ENCODE data around the gene CMIP.
A peak's percentile ranks its signal among the peaks of the same experiment; 100 is the strongest.
"Not testable (repeated sequence)": the region's sequence is repeated elsewhere in the genome, so short reads cannot be mapped to it uniquely, and the experiment has no call there.

Gene CMIP

GRCh38 chr16:81422153-81422552 lies 22.5 kb upstream of the CMIP start:
- not testable (repeated sequence) for DNase-seq

DNA sequence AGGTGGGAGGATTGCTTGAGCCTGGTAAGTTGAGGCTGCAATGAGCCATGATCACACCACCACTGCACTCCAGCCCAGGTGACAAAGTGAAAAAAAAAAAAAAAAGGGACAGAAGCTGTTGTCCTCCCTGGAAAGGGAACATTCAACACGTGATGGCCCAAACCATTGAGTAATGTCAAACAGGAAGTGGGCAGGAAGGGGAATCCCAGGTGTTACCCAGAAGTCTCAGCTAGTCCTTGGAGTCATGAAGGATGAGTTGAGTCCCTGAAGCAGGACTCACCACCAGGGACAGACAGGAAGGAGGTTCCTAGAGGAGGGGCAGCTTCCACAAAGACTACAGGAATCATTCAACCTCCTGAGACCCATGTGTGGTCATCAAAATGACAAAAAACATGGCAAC lies 19.8 kb upstream of the CMIP start:
- DNase-seq: peak; percentile 29 to 57

DNA sequence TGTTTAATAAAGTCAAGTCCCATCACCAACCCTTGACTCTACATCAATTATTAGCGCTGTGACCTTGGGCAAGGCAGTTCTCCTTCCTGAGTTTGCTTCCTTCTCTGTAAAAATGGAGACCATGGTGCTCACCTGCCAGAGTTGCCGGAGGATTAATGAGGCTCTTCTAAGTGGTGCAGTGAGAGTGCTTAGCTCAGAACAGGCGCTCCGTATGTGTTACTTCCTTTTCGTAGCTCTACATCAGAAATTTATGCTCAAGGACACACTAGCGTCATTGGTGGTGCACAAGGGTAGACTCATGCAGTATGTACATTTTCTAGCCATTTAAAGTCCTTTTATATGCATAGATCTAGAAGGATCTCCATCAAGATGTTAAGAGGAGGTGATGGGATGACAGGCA lies 17.4 kb upstream of the CMIP start:
- no peak for DNase-seq

DNA sequence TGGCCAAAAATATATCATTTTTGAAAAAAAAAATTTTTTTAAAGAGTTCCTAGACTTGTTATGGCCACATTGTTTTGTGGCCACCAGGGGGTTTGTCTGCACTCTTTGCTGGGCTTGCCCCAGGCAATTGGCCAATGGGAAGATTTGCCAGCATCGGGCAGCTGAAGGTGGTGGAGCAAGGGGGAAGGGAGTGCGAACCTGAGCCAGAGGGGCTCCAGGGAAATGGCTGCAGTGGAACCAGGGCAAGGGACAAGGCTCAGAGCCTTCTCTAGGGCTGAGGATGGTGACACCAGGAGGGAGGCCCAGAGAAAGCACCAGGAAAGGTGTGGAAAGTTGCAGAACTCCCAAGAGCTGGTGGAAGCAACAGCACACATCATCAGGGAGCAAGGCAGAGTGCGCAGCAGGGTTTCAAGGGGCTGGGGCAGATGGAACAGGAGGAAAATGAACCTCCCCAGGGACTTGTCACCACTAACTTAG lies 15.5 kb upstream of the CMIP start:
- DNase-seq: no peak

DNA sequence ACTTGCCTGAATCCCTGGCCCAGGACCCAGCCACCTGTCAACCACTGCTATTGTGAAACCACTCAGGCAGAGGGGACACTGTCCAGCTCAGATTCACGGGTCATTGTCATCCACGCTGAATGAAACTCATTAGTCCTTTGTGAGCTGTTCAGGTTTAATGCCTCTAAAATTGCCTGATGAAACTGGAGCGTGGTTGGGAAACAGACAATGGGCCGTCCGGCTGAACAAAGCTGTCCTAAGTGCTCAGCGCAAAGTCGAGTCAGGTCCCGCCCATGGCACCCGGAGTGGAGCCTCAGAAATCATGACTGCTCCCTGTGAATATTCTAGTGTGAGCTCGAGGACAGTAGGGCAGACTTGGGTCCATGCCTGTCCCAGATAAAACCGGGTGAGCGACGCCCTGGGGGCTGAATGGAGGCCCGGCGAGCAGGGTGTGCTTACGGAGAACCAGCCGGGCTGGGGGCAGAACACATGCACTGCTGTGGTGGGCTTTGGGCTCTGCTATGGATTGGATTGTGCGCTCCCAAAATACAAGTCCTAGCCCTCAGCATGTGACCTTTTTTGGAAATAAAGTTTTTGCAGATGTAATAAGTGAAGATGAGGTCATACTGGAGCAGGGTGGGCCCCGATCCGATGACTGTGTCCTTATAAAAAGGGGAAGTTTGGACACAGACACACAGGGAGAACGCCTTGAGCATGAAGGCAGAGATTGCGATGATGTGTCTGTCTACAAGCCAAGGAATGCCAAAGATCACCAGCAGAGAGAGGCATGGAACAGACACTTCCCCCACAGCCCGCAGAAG lies 12.9 kb upstream of the CMIP start:
- no peak for DNase-seq

GRCh38 chr16:81432937-81433557 lies 11.6 kb upstream of the CMIP start:
- DNase-seq: no peak

DNA sequence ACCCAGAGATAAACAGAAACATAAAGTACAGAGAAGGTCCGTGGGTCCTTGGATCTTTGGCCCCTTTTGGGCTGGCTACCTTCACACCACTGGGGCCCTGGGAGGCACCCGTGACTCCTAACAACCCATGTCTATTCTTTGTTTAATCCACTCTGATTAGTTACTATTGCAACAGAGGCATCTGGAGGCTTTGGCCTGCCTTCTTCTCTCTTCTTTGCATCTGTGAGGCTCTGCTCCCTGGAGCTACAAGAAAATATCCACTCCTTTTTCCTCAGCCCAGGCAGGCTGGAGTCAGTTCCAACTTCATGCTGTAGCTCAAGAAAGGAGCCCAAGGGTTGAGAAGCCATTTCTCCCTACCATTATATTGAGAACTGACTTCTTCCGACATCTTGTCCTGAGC lies 9.5 kb upstream of the CMIP start:
- no peak for DNase-seq

DNA sequence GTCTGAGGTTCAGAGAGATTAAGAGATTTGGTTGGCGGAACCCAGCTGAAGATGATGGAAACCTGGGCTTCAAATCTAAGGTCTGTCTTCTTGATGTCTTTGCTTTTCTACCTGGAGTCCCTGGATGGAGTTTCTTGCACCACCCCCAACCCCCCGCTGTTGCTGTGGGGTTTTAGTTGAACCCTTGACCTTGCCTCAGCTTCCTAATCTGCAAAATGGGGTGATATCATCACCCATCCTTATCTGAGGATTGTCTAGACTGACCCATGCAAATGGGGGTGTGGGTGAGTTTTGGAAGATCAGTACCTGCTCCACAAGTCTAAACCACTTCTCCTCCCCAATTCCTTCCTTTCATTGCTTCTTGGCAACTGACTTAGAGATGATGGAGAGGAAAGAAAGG lies 9.0 kb upstream of the CMIP start:
- no peak for DNase-seq

DNA sequence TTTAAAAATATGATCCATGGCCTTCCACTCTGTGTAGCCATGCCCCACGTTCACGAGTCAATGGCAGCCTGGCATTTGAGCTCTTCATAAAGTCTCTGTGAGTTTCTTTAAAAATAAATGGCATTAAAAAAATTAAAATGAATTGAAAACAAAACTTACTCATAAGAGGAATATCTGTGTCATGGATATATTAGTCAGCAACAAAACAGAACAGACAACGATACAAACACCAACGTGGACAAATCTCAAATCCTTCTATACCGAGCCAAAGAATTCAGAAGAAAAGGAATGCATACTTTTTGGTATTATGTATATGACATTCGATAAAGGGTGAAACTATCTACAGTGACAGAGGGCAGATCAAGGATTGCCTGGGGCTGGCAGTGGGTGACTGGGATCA lies 8.2 kb upstream of the CMIP start:
- no peak for DNase-seq

- no peak for DNase-seq
Measured at GRCh38 chr16:81437865-81438264, 6.7 kb upstream of the CMIP start.

GRCh38 chr16:81440888-81441761 lies 3.5 kb upstream of the CMIP start:
- no peak for DNase-seq

GRCh38 chr16:81442220-81442915 lies 2.2 kb upstream of the CMIP start:
- no peak for DNase-seq

GRCh38 chr16:81442916-81443687 lies 1.5 kb upstream of the CMIP start:
- no peak for DNase-seq

DNA sequence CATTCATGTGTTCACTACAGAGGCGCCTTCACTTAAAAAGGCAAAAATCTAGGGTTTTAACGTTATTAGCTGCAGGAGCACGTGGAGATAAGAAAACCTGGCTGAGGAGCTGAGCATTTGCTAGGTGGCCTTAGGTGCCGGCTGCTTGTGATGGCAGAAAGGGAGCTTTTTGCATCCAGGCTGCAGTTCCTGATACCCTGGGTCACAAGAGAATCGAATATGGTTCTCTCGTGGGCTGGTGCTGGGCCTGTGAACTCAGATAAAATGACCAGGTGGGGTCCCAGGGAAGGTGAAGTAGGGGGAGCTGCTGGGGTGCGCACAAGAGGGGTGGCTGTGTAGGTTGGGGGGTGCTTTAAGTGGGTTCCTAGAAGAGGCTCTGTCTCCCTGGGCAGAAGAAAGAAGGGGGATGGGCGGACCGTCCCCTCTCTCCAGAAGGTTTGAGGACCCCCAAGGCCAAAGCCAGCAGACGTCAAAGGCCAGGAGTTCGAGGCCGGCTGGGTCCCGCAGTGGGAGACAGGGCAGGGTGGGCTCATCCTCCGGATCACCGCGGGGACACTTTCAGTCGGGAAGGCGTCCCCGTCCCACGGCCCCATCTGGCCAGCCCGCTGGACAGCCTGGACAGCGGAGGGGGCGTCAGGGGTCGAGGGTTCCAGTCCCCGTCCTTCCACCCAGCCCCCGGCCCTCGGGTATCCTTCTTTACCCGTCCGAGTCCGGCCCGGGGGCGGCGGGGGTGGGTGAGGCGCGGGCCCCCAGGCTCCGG lies 740 bp upstream of the CMIP start:
- no peak for DNase-seq

- peak; percentile 40 to 52 for DNase-seq
Measured at GRCh38 chr16:81445143-81445961, 744 bp downstream of the CMIP start.

DNA sequence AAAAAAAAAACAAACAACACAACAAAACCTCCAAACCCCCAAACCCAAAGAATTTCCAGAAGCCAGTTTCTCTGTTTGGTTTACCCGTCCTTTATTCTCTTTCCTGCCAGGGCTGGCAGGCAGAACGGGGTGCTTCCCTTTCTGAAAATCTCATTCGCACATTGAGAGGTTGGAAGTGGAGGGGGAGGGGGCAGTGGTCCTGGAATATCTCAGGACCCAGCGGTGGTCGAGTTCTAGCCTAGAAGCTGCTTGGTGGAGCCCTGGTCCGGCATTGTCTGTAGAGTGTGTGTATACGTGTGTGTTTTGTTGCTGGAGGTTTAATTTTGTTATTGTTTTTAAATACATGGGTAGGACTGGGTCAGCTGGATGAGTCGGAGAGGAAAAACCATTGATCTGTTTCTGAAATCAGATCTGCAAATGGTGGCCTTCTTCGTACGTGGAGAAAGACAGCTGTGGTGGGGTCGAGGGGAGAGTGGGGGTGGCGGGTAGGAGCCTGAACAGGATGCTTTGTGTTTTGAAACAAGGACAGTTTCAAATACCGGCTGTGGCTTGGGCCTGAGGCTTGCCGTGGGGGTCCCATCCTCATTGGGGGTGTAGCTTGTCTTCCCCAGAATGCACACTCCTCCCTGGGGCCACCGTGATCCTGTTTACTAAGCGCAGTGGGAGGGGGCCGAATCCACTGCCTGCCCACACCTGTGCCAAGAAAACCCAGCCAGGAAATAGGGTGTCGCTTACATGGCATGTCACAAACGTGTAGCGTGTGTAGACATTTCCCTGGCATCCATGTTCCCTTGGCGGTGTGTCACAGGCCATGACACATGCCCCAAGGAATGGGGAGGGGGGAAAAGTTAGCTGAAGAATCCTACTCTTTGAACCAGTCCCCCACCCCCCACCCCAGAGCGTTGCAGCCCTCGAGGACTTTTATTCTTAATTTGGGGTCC lies 1.6 kb downstream of the CMIP start:
- DNase-seq: no peak

DNA sequence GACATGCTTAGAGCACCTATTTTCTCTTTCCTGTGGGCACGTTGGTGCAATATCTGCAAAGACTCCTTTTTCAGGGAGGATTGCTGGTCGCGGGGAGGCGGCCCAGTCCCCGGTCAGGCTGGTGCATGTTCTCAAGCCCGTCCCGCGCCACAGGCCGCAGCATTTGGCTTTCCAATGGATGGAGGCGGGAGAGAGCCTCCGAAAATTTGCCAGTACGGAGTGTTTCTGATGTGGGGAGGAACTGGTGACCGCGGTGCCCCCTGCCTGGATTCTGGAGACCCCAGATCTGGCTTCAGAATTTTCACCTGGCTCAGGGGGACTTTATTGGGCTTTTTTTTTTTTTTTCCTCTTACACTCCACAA lies 2.3 kb downstream of the CMIP start:
- no peak for DNase-seq

DNA sequence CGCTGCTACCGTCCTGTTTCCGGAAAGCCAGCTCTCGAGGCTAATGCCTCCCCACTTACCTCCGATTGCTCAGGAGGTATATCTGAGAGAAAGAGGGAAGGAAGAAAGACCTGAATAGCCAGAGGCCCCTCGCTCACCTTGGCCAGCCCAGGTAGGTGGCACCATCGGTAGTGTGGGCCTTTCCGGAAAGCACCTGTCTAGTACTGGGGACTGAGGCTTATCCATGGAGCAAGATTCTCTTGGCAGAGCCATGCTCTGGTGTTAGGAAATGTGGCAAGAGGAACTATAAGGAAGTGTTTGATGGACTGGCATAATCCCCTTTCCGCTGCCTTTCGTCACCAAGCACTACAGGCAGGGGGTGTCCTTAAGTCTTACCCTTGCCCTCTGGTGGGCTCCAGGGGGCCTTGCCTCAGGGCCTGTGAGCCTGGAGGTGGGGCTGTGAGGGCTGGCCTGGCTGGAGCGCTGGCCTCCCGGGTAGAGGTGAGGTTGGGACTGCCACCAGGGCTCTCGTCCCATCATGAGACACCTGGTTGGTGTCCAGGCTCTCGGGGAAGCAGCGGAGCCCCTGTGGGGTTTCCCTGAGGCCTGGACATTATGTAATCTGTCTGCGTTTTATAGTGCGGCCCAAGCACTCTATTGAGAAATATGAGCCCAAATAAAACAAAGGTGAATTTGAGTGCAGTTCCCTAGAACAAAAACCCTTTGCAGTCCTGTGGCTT lies 2.9 kb downstream of the CMIP start:
- DNase-seq: no peak
